Liver (tissue), 3 donors: Measurements from ENCODE around the gene CCR7.

ENCODE experiments used
- EGR1 ChIP-seq, 2 donors: IDR thresholded peaks; 2 replicates each; pipeline ENCODE4 v1.6.1; 2016 to 2018; ENCODE audit warnings: antibody characterized with exemption in 2 of 2, low read depth in 2 of 2
- TAF1 ChIP-seq: conservative IDR thresholded peaks from 2 replicates; pipeline ENCODE4 v1.6.1; 2016; ENCODE audit warnings: antibody characterized with exemption, mild to moderate bottlenecking
- TF ChIP-seq, protein P1 (sequence below): fragments of 150-350 bp; IDR thresholded peaks from 2 replicates; pipeline ENCODE4 v1.5.1; 2017; ENCODE audit warnings: improper control_type of control experiment, low read depth, low read length; ENCODE audit not compliant: missing input control
- TF ChIP-seq, protein P2 (sequence below): IDR thresholded peaks from 2 replicates; pipeline ENCODE4 v1.6.1; 2016; ENCODE audit warnings: antibody characterized with exemption
- TF ChIP-seq, protein P3 (sequence below): IDR thresholded peaks from 2 replicates; pipeline ENCODE4 v1.6.1; 2016; ENCODE audit warnings: antibody characterized with exemption
- TF ChIP-seq, protein P4 (sequence below): IDR thresholded peaks from 2 replicates; pipeline ENCODE4 v1.6.1; 2016; ENCODE audit warnings: antibody characterized with exemption, mild to moderate bottlenecking
- donor health status: healthy.
- donor health status: healthy.

DNA sequence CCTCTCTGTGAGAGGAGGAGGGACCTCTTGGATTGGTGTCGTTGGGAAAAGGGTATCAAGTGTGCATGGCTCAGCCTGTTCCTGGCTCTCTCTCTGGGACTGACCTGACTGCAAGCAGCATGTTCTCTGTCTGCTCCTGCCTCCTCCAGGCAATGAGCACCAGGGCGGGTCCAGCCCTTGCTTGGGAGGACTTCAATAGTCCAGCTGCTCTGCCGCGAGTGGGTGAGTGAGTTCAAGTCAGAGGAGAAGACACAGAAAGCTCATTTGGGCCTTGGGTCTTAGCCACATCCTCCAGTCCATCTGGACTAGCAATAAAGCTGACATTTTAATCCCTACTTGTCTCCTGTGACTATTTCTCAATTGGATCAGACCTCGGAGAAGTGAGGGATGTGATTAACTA is 38.6 kb downstream of the CCR7 start:
- TF ChIP-seq, protein P1, sequence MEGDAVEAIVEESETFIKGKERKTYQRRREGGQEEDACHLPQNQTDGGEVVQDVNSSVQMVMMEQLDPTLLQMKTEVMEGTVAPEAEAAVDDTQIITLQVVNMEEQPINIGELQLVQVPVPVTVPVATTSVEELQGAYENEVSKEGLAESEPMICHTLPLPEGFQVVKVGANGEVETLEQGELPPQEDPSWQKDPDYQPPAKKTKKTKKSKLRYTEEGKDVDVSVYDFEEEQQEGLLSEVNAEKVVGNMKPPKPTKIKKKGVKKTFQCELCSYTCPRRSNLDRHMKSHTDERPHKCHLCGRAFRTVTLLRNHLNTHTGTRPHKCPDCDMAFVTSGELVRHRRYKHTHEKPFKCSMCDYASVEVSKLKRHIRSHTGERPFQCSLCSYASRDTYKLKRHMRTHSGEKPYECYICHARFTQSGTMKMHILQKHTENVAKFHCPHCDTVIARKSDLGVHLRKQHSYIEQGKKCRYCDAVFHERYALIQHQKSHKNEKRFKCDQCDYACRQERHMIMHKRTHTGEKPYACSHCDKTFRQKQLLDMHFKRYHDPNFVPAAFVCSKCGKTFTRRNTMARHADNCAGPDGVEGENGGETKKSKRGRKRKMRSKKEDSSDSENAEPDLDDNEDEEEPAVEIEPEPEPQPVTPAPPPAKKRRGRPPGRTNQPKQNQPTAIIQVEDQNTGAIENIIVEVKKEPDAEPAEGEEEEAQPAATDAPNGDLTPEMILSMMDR = no peak
- TF ChIP-seq, protein P2, sequence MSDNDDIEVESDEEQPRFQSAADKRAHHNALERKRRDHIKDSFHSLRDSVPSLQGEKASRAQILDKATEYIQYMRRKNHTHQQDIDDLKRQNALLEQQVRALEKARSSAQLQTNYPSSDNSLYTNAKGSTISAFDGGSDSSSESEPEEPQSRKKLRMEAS = no peak
- TF ChIP-seq, protein P3, sequence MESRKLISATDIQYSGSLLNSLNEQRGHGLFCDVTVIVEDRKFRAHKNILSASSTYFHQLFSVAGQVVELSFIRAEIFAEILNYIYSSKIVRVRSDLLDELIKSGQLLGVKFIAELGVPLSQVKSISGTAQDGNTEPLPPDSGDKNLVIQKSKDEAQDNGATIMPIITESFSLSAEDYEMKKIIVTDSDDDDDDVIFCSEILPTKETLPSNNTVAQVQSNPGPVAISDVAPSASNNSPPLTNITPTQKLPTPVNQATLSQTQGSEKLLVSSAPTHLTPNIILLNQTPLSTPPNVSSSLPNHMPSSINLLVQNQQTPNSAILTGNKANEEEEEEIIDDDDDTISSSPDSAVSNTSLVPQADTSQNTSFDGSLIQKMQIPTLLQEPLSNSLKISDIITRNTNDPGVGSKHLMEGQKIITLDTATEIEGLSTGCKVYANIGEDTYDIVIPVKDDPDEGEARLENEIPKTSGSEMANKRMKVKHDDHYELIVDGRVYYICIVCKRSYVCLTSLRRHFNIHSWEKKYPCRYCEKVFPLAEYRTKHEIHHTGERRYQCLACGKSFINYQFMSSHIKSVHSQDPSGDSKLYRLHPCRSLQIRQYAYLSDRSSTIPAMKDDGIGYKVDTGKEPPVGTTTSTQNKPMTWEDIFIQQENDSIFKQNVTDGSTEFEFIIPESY = no peak
- TF ChIP-seq, protein P4, sequence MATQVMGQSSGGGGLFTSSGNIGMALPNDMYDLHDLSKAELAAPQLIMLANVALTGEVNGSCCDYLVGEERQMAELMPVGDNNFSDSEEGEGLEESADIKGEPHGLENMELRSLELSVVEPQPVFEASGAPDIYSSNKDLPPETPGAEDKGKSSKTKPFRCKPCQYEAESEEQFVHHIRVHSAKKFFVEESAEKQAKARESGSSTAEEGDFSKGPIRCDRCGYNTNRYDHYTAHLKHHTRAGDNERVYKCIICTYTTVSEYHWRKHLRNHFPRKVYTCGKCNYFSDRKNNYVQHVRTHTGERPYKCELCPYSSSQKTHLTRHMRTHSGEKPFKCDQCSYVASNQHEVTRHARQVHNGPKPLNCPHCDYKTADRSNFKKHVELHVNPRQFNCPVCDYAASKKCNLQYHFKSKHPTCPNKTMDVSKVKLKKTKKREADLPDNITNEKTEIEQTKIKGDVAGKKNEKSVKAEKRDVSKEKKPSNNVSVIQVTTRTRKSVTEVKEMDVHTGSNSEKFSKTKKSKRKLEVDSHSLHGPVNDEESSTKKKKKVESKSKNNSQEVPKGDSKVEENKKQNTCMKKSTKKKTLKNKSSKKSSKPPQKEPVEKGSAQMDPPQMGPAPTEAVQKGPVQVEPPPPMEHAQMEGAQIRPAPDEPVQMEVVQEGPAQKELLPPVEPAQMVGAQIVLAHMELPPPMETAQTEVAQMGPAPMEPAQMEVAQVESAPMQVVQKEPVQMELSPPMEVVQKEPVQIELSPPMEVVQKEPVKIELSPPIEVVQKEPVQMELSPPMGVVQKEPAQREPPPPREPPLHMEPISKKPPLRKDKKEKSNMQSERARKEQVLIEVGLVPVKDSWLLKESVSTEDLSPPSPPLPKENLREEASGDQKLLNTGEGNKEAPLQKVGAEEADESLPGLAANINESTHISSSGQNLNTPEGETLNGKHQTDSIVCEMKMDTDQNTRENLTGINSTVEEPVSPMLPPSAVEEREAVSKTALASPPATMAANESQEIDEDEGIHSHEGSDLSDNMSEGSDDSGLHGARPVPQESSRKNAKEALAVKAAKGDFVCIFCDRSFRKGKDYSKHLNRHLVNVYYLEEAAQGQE = no peak
- TF ChIP-seq EGR1 (IDR thresholded peaks at IDR 0.05; ENCODE audit: low read depth in 2 of 2) = no peak
- no peak for TF ChIP-seq TAF1
